Gastrocnemius medialis (tissue), 4 donors: Measurements from ENCODE around the gene TAS2R41. TPM values are rescaled to one million over a fixed set of nuclear protein-coding genes. Genes with fewer than 3 reads are reported as not detected.

Source experiments
- ATAC-seq, 2 donors: fragments of 150-250 bp; one replicate each; pipeline ENCODE4 v1.9.1; 2016
- DNase-seq, 2 donors: peaks; one replicate each; pipeline ENCODE4 v3.0.0-alpha.2; 2019
- H3K27ac ChIP-seq, 4 donors: fragments of 200-600 bp; sonication (generic); 1 replicate in 1 of 4; 2 replicates in 3 of 4; pipeline ENCODE4 v1.5.1; 2016 to 2018; ENCODE audit warnings: mild to moderate bottlenecking in 2 of 4, moderate library complexity in 1 of 4
- H3K27me3 ChIP-seq, 3 donors: fragments of 200-600 bp; sonication (generic) in 2 of 3; 1 replicate in 1 of 3; 2 replicates in 2 of 3; pipeline versions ENCODE4 v1.5.1 to v1.6.0; 2016 to 2019; ENCODE audit warnings: mild to moderate bottlenecking in 1 of 3, moderate library complexity in 1 of 3
- H3K36me3 ChIP-seq, 2 donors: fragments of 200-600 bp; sonication (generic) in 1 of 2; one replicate each; pipeline ENCODE4 v1.5.1; 2017 to 2018
- H3K4me1 ChIP-seq, 2 donors: fragments of 200-600 bp; sonication (generic) in 1 of 2; one replicate each; pipeline ENCODE4 v1.5.1; 2016 to 2017; ENCODE audit warnings: mild to moderate bottlenecking in 2 of 2
- H3K4me3 ChIP-seq, 4 donors: fragments of 200-600 bp; sonication (generic) in 3 of 4; 1 replicate in 1 of 4; 2 replicates in 3 of 4; pipeline ENCODE4 v1.5.1; 2016 to 2019; ENCODE audit warnings: mild to moderate bottlenecking in 2 of 4
- H3K9me3 ChIP-seq, 3 donors: fragments of 200-600 bp; sonication (generic) in 2 of 3; 1 replicate in 1 of 3; 2 replicates in 2 of 3; pipeline ENCODE4 v1.5.1; 2016 to 2019
- POLR2A ChIP-seq, 2 donors: fragments of 450-650 bp; IDR thresholded peaks; one replicate each; pipeline ENCODE4 v1.6.1; 2017; ENCODE audit warnings: antibody characterized with exemption in 2 of 2, mild to moderate bottlenecking in 2 of 2, moderate library complexity in 2 of 2
- in situ Hi-C, 4 donors: fragments of 200-750 bp; cut with MboI; loops; one replicate each; pipeline versions ENCODE4 v1.15.0 to v1.8.0; 2017; ENCODE audit warnings: low sequenced_read_pairs in 4 of 4
- intact Hi-C: fragments of 100-400 bp; cut with DNase I; formaldehyde crosslinking; loops from one replicate; pipeline ENCODE4 v1.15.1; 2023; ENCODE audit warnings: low total_unique reads
- total RNA-seq, 4 donors: library from RNA; depleted of rRNA; stranded (reverse); fragments of >200 nt; gene quantifications; one replicate each; pipeline versions ENCODE4 v1.1.0 to v1.2.3, GENCODE V29; 2016
- TF ChIP-seq, protein P1 (sequence below), 5 experiments: fragments of 450-650 bp in 3 of 5; fragments of 200-600 bp in 2 of 5; sonication (generic) in 2 of 5; IDR thresholded peaks in 4 of 5; conservative IDR thresholded peaks in 1 of 5; 1 replicate in 4 of 5; 2 replicates in 1 of 5; pipeline ENCODE4 v1.5.1; 2016 to 2019; ENCODE audit warnings: antibody characterized with exemption in 5 of 5, mild to moderate bottlenecking in 3 of 5, moderate library complexity in 3 of 5

TAS2R41 gene
- total RNA-seq, 4 donors from 2014 or later: not detected

DNA sequence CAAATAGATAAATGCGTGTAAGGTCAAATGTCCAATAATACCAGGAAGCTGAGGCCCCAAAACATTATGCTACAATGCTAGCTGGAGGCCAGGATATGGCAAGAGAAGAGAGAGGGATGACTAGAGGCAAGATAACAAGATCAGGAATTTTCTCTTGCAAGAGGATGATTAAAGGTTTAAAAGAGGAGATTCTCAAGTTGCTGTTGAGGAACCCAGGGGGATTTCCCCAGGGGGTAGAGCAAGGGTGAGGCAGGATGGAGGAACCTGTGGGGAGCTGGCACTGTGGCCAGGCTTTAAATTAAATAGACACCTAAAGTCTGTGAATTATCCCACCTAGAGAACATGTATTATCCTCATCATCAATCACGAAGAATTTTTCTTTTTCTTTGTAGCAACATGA is 37.8 kb upstream of the TAS2R41 start:
- Histone ChIP-seq H3K4me1 (no peaks in the 10 kb centered on the region), H3K36me3 (no peaks in the 10 kb centered on the region), H3K27ac (no peak overlapping the region), H3K9me3 (no peaks in the 10 kb centered on the region), H3K27me3 (no peaks in the 10 kb centered on the region), H3K4me3 (no peak overlapping the region)
- DNase-seq (no peak), ATAC-seq (no peak)
- in situ Hi-C loops (loop anchor here in 1 of 4 donors (25.0 kb wide), 1 partner anchor 428 kb away; no protein-coding TSS in a partner anchor), intact Hi-C loops (no loop called here)
- TF ChIP-seq, protein P1, sequence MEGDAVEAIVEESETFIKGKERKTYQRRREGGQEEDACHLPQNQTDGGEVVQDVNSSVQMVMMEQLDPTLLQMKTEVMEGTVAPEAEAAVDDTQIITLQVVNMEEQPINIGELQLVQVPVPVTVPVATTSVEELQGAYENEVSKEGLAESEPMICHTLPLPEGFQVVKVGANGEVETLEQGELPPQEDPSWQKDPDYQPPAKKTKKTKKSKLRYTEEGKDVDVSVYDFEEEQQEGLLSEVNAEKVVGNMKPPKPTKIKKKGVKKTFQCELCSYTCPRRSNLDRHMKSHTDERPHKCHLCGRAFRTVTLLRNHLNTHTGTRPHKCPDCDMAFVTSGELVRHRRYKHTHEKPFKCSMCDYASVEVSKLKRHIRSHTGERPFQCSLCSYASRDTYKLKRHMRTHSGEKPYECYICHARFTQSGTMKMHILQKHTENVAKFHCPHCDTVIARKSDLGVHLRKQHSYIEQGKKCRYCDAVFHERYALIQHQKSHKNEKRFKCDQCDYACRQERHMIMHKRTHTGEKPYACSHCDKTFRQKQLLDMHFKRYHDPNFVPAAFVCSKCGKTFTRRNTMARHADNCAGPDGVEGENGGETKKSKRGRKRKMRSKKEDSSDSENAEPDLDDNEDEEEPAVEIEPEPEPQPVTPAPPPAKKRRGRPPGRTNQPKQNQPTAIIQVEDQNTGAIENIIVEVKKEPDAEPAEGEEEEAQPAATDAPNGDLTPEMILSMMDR (IDR thresholded peaks at IDR 0.05 in 4 of 5, conservative IDR thresholded peaks at IDR 0.05 in 1 of 5): no peak

DNA sequence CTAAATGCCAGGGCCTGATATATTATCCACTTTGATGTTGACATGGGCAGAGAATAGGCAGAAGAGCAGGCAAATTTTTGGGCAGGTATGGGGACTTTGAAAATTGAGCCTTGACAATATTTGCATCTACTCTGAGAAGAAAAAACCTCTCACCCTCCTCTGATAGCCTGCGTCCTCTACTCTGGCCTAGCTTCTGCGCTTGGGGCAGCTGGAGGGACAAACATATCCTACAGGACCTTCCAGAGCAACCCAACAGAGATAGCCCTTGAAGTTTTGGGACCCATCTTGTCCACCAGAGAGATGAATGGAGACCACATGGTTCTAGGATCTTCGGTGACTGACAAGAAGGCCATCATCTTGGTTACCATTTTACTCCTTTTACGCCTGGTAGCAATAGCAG is 34.5 kb upstream of the TAS2R41 start, which contains the start of gene TAS2R60:
Gene TAS2R60 (plus strand): TSS at position 301 of the 400 bp plus-strand sequence. CDS start 0 bp downstream, at position 301.
- no peaks in the 10 kb centered on the region for H3K4me1 ChIP-seq
- intact Hi-C loops (no loop called here), in situ Hi-C loops (loop anchor here in 1 of 4 donors (25.0 kb wide), 1 partner anchor 431 kb away; no protein-coding TSS in a partner anchor)
- H3K27ac ChIP-seq: no peak within 1 kb of the TSS
- DNase-seq: no peak
- H3K36me3 ChIP-seq: no peaks in the 10 kb centered on the region
- H3K4me3 ChIP-seq: no peak within 1 kb of the TSS
- no peak for ATAC-seq
- H3K9me3 ChIP-seq: no peaks in the 10 kb centered on the region
- H3K27me3 ChIP-seq: peaks cover 0 to 4% (median 0%) of the 10 kb centered on the region in 3 donors
- TF ChIP-seq POLR2A (IDR thresholded peaks at IDR 0.05): no peak
- TF ChIP-seq, protein P1 (IDR thresholded peaks at IDR 0.05 in 4 of 5, conservative IDR thresholded peaks at IDR 0.05 in 1 of 5): no peak

DNA sequence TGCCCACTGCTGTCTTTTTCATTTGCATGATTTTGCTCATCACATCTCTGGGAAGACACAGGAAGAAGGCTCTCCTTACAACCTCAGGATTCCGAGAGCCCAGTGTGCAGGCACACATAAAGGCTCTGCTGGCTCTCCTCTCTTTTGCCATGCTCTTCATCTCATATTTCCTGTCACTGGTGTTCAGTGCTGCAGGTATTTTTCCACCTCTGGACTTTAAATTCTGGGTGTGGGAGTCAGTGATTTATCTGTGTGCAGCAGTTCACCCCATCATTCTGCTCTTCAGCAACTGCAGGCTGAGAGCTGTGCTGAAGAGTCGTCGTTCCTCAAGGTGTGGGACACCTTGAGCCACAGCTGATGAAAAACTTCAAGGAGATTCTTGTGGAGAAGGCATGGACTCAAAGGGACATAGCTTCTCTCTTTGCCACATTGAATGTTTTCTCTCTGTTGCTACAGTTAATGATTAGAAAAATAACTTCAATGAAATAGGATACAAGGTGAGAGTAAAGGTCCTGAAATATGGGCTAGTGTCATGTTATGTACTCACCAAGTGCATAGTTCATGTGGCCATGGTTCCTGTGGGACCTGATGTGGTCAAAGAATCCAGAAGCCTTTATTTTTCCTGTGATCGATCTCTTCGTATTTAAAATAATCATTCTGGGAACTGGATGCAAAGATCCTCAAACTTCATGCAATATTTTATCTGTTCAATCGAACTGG is 33.5 kb upstream of the TAS2R41 start:
- in situ Hi-C loops (loop anchor here in 1 of 4 donors (25.0 kb wide), 1 partner anchor 432 kb away; no protein-coding TSS in a partner anchor), intact Hi-C loops (no loop called here)
- no peak for TF ChIP-seq POLR2A (IDR thresholded peaks at IDR 0.05)
- TF ChIP-seq, protein P1 (IDR thresholded peaks at IDR 0.05 in 4 of 5, conservative IDR thresholded peaks at IDR 0.05 in 1 of 5): no peak

DNA sequence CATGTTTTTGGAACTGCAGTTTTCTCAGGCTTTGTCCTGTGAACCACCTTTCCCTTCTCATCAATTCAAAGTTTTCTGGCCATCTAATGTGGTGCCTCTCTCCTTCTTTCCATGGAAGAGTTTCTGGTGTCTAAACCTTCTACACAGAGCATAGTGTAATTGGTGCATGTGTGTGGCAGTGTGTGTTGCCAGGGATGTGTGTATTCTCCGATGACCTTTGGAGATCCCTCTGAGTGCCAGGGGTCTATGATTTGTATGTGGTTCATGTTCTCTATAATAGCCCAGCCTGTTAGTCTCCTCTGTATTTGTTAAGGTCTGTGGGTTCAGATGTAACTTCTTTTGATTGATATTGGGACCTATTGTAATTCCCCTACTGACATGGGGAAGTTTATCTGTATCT is 32.9 kb upstream of the TAS2R41 start:
- H3K36me3 ChIP-seq: no peaks in the 10 kb centered on the region
- ATAC-seq: no peak
- in situ Hi-C loops: loop anchor here in 1 of 4 donors (25.0 kb wide), 1 partner anchor 432 kb away; no protein-coding TSS in a partner anchor
- H3K9me3 ChIP-seq: no peaks in the 10 kb centered on the region
- no peak for TF ChIP-seq POLR2A (IDR thresholded peaks at IDR 0.05)
- TF ChIP-seq, protein P1 (IDR thresholded peaks at IDR 0.05 in 4 of 5, conservative IDR thresholded peaks at IDR 0.05 in 1 of 5): no peak
- DNase-seq: no peak
- H3K4me1 ChIP-seq: no peaks in the 10 kb centered on the region
- no peak overlapping the region for H3K4me3 ChIP-seq
- intact Hi-C loops: no loop called here
- H3K27me3 ChIP-seq: peaks cover 0 to 4% (median 0%) of the 10 kb centered on the region in 3 donors
- no peak overlapping the region for H3K27ac ChIP-seq

More for the DNA sequence above, 33.5 kb upstream of the TAS2R41 start:
- Histone ChIP-seq H3K9me3 (no peaks in the 10 kb centered on the region), H3K4me3 (no peak overlapping the region), H3K4me1 (no peaks in the 10 kb centered on the region), H3K36me3 (no peaks in the 10 kb centered on the region), H3K27ac (no peak overlapping the region), H3K27me3 (peaks cover 0 to 4% (median 0%) of the 10 kb centered on the region in 3 donors)
- ATAC-seq: no peak
- DNase-seq: no peak
